GM12878 (cell line): Measurements from ENCODE around the gene ZKSCAN5. TPM values are rescaled to one million over a fixed set of nuclear protein-coding genes. Genes with fewer than 3 reads are reported as not detected.

ENCODE experiments used
- ATAC-seq: fragments of 200-7000 bp; cut with Tn5 transposase; 3 replicates; pipeline ENCODE4 v1.9.1; 2020; ENCODE audit warnings: mild to moderate bottlenecking, moderate library complexity
- BruUV-seq: library from RNA; stranded (reverse); fragments of 400-500 nt; replicated peaks from 2 replicates; lab custom pipeline; 2021; lab: Mats Ljungman, UMichigan
- CTCF ChIA-PET: fragments of 300-600 bp; sonication (Branson Sonifier 250); formaldehyde crosslinking; extraction: SDS; loops from one replicate; lab custom pipeline; 2021; ENCODE audit warnings: inconsistent platforms; lab: Yijun Ruan, JAX
- POLR2A ChIA-PET: fragments of 350-600 bp; formaldehyde crosslinking; extraction: SDS; loops from one replicate; lab custom pipeline; 2021; ENCODE audit warnings: inconsistent platforms; lab: Charles Lee
- RAD21 ChIA-PET: fragments of 300-600 bp; sonication (Branson Sonifier 250); formaldehyde crosslinking; loops from one replicate; lab custom pipeline; 2023; ENCODE audit warnings: antibody characterized with exemption; ENCODE audit not compliant: unreplicated experiment; lab: Charles Lee
- SMC1A ChIA-PET: fragments of 300-600 bp; sonication (Branson Sonifier 250); formaldehyde crosslinking; loops from one replicate; lab custom pipeline; 2023; ENCODE audit not compliant: unreplicated experiment, uncharacterized antibody; lab: Charles Lee
- DNase-seq: peaks from one replicate; pipeline ENCODE4 v3.0.0-alpha.2; 2011; ENCODE audit warnings: low read depth, low spot score
- FAIRE-seq: peaks from 3 replicates; lab custom pipeline; 2011; peaks lifted over from hg19 to GRCh38; lab: Jason Lieb, UNC
- H2AFZ ChIP-seq: 2 replicates; pipeline ENCODE4 v1.6.0; 2011; ENCODE audit warnings: low read depth, low read length, control low read depth; ENCODE audit not compliant: control insufficient read depth
- H3K27ac ChIP-seq: 2 replicates; pipeline ENCODE4 v1.5.1; 2011; ENCODE audit warnings: control low read depth; ENCODE audit not compliant: control insufficient read depth, insufficient read depth
- H3K27me3 ChIP-seq, 2 experiments: replicated peaks in 1 of 2; 2 replicates each; pipeline versions ENCODE4 v1.6.0 to v1.6.1; 2011; ENCODE audit warnings: low read length in 1 of 2; ENCODE audit not compliant: control insufficient read depth in 2 of 2, insufficient read depth in 2 of 2
- H3K36me3 ChIP-seq, 2 experiments: 2 replicates each; pipeline ENCODE4 v1.5.1; 2011; ENCODE audit warnings: low read length in 1 of 2; ENCODE audit not compliant: control insufficient read depth in 2 of 2, insufficient read depth in 2 of 2
- H3K4me1 ChIP-seq: 2 replicates; pipeline ENCODE4 v1.6.1; 2011; ENCODE audit warnings: mild to moderate bottlenecking, low read length, moderate library complexity, mixed read lengths; ENCODE audit not compliant: control insufficient read depth, insufficient read depth
- H3K4me2 ChIP-seq: 2 replicates; pipeline ENCODE4 v1.6.0; 2011; ENCODE audit warnings: control low read depth; ENCODE audit not compliant: control insufficient read depth, insufficient read depth
- H3K4me3 ChIP-seq: fragments of 200-600 bp; sonication (generic); 2 replicates; pipeline ENCODE4 v1.5.1; 2016
- H3K79me2 ChIP-seq: 2 replicates; pipeline ENCODE4 v1.6.0; 2011; ENCODE audit warnings: low read length; ENCODE audit not compliant: control insufficient read depth, insufficient read depth
- H3K9ac ChIP-seq: 2 replicates; pipeline ENCODE4 v1.8.0; 2011; ENCODE audit warnings: low read length, control low read depth, mixed read lengths; ENCODE audit not compliant: control insufficient read depth, insufficient read depth
- H3K9me3 ChIP-seq: replicated peaks from 3 replicates; pipeline ENCODE4 v1.5.1; 2011; ENCODE audit warnings: mild to moderate bottlenecking, low read length; ENCODE audit not compliant: control insufficient read depth, insufficient read depth
- H4K20me1 ChIP-seq: 2 replicates; pipeline ENCODE4 v1.6.0; 2011; ENCODE audit not compliant: control insufficient read depth, insufficient read depth
- EED ChIP-seq: sonication (generic); IDR thresholded peaks from 2 replicates; pipeline ENCODE4 v1.6.1; 2016; ENCODE audit warnings: antibody characterized with exemption, low read depth
- KLF5 ChIP-seq: fragments of 450-650 bp; IDR thresholded peaks from 2 replicates; pipeline ENCODE4 v1.6.1; 2014; ENCODE audit warnings: mild to moderate bottlenecking; ENCODE audit not compliant: partially characterized antibody
- NFYB ChIP-seq: IDR thresholded peaks from 2 replicates; pipeline ENCODE4 v1.6.1; 2011; ENCODE audit warnings: low read depth, mild to moderate bottlenecking, low read length, improper control_type of control experiment, moderate library complexity; ENCODE audit not compliant: insufficient read depth
- SPI1 ChIP-seq: IDR thresholded peaks from 2 replicates; pipeline ENCODE4 v1.6.1; 2011; ENCODE audit warnings: low read depth, mild to moderate bottlenecking, low read length, moderate library complexity, borderline replicate concordance; ENCODE audit not compliant: insufficient read depth
- SRF ChIP-seq, 2 experiments: IDR thresholded peaks; 2 replicates each; pipeline ENCODE4 v1.6.1; 2011; ENCODE audit warnings: low read depth in 2 of 2, low read length in 2 of 2, mild to moderate bottlenecking in 1 of 2, moderate library complexity in 1 of 2
- WGBS: methylation state at CpG from one replicate; pipeline ENCODE4 v1.1.6; 2016; ENCODE audit warnings: low lambda C conversion rate; ENCODE audit not compliant: insufficient replicate concordance, insufficient coverage; ENCODE audit errors: missing lambda C conversion rate; 5-methylcytosine and 5-hydroxymethylcytosine counted together
- in situ Hi-C: fragments of 300-500 bp; cut with MboI; formaldehyde crosslinking; loops from 9 replicates; pipeline ENCODE4 v1.14.3; 2018; ENCODE audit warnings: mixed read lengths
- intact Hi-C: fragments of 100-400 bp; cut with micrococcal nuclease; formaldehyde crosslinking; loops from one replicate; pipeline ENCODE4 v1.14.2; 2022; ENCODE audit not compliant: unreplicated experiment
- polyA plus RNA-seq, 11 experiments: library from polyadenylated mRNA; depleted of rRNA in 4 of 11; unstranded in 6 of 11; stranded (reverse) in 5 of 11; fragments of >200 nt; fragmentation: Nextera tagmentation in 4 of 11; fragmentation: Illumina TruSeq in 1 of 11; extraction: Ambion mirVana in 4 of 11; extraction: Trizol in 1 of 11; gene quantifications; 1 replicate in 1 of 11; 2 replicates in 10 of 11; pipeline versions ENCODE4 v1.2.1 to v1.2.3, GENCODE V29; 2011 to 2016; ENCODE audit warnings: inconsistent platforms in 2 of 11, missing spikeins in 2 of 11, low read depth in 1 of 11
- total RNA-seq, 4 experiments: library from RNA; depleted of rRNA in 3 of 4; stranded (reverse); fragments of >200 nt in 3 of 4; fragmentation: Illumina TruSeq in 1 of 4; extraction: Trizol in 1 of 4; gene quantifications; 2 replicates each; pipeline versions ENCODE4 v1.2.1 to v1.2.3, GENCODE V29; 2013 to 2021
- TF ChIP-seq, protein P1 (sequence below): fragments of 450-650 bp; formaldehyde crosslinking; IDR thresholded peaks from 2 replicates; pipeline ENCODE4 v1.4.0; 2022; ENCODE audit warnings: mild to moderate bottlenecking, moderate library complexity
- TF ChIP-seq, protein P2 (sequence below): fragments of 450-650 bp; IDR thresholded peaks from 2 replicates; pipeline ENCODE4 v1.6.1; 2016; ENCODE audit warnings: mild to moderate bottlenecking, moderate library complexity, borderline replicate concordance

The ZKSCAN5 gene
- total and polyA plus RNA-seq, 10 of the 15 experiments (the other 5 are each of a cell fraction or from before 2014, with no cell fraction given), result 2.5 to 10.1 (median 7.7) TPM

DNA sequence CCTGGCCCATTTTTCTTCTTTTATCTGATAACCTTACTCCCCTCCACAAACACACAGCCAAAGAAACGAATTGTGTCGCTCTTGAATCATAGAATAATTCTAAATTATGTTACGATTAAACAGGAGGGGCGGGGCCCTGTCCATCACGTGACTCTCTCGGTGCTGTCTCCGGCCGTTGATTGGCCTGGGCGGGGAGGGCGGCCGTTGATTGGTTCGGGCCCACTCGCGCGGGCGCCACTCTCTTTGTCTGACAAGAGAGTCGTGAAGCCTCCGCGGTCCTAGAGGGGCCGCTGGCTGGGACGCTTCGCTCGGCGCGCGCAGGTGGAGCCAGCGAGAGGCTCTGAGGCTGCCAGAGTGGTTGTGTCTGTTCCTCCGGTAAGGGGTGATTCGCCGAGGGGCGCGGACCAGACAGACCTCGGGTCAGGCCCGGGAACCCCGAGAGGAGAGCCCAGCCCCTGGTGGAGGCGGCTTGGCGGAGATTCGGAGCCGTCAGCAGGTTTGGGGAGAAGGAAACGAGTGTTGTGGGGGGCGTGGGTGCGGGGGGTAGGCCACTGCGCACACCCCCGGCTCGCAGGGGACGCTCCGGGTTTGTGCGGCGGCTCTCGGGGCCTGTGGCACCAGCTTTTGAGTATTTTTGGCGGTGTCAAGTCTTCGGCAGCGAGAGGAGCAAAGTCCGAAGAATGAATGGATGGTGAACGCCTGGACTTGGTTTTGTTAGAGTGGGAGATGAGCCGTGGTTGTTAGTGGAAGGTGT lies 31.7 kb upstream of the ZKSCAN5 start, which contains the start of gene ZNF789 (continued):
- TF ChIP-seq, protein P1, sequence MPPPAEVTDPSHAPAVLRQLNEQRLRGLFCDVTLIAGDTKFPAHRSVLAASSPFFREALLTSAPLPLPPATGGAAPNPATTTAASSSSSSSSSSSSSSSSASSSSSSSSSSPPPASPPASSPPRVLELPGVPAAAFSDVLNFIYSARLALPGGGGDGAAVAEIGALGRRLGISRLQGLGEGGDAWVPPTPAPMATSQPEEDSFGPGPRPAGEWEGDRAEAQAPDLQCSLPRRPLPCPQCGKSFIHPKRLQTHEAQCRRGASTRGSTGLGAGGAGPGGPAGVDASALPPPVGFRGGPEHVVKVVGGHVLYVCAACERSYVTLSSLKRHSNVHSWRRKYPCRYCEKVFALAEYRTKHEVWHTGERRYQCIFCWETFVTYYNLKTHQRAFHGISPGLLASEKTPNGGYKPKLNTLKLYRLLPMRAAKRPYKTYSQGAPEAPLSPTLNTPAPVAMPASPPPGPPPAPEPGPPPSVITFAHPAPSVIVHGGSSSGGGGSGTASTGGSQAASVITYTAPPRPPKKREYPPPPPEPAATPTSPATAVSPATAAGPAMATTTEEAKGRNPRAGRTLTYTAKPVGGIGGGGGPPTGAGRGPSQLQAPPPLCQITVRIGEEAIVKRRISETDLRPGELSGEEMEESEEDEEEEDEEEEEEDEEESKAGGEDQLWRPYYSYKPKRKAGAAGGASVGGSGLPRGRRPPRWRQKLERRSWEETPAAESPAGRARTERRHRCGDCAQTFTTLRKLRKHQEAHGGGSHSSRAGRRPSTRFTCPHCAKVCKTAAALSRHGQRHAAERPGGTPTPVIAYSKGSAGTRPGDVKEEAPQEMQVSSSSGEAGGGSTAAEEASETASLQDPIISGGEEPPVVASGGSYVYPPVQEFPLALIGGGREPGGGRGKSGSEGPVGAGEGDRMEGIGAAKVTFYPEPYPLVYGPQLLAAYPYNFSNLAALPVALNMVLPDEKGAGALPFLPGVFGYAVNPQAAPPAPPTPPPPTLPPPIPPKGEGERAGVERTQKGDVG (CRISPR knock-in tag), result peak; percentile 93
- TF ChIP-seq KLF5, result no peak

DNA sequence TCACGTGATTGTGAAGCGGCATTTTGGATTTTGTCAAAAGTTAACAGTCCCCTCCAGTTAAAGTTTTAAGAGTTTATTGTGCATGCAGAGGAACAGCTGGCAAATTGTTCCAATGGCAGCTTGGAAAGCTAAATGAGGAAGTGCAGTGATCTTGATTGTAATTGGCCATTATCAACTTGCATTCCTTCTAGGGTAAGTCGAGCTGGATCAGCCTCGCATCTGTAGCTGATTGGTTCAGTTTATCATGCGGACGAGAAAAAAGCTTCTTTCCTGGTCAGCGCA lies 31.2 kb upstream of the ZKSCAN5 start:
- H3K4me3 ChIP-seq, result peak overlapping the region; percentile 86
- in situ Hi-C loops, result no loop called here
- RAD21 ChIA-PET, result interaction anchor here (0.8 to 1.3 kb wide), 7 partner anchors 25 to 367 kb away, joined by 3 to 4 read pairs (median 3); partner anchors contain the start of genes BUD31, PDAP1 and ZKSCAN5

More for the DNA sequence above, 31.2 kb upstream of the ZKSCAN5 start:
- Histone ChIP-seq H3K36me3 (peaks cover 2 to 4% of the 10 kb centered on the region in 2 experiments; a peak in 3 of 4 replicates), H3K79me2 (peaks cover 40% of the 10 kb centered on the region), H3K4me2 (peak overlapping the region; percentile 85), H2AFZ (peak overlapping the region; percentile 90), H3K9me3 (no peaks in the 10 kb centered on the region), H3K4me1 (no peaks in the 10 kb centered on the region; the same call in 1 of the 2 replicates), H4K20me1 (no peaks in the 10 kb centered on the region), H3K9ac (peak overlapping the region; percentile 91), H3K27me3 (no peaks in the 10 kb centered on the region), H3K27ac (peak overlapping the region; percentile 88)
- WGBS, result 1% methylated on average over 7 of the region's 7 CpGs
- peak; percentile 80 for FAIRE-seq
- DNase-seq, result peak; percentile 33
- TF ChIP-seq NFYB, result peak; percentile 91
- TF ChIP-seq SPI1, result peak; percentile 96
- no peak for TF ChIP-seq EED
- TF ChIP-seq SRF (IDR thresholded peaks at IDR 0.05; ENCODE audit: low read depth in 2 of 2, low read length in 2 of 2), result peak in 1 of 2 experiments; percentile 81; a peak in 2 of 4 replicates
- TF ChIP-seq, protein P2, sequence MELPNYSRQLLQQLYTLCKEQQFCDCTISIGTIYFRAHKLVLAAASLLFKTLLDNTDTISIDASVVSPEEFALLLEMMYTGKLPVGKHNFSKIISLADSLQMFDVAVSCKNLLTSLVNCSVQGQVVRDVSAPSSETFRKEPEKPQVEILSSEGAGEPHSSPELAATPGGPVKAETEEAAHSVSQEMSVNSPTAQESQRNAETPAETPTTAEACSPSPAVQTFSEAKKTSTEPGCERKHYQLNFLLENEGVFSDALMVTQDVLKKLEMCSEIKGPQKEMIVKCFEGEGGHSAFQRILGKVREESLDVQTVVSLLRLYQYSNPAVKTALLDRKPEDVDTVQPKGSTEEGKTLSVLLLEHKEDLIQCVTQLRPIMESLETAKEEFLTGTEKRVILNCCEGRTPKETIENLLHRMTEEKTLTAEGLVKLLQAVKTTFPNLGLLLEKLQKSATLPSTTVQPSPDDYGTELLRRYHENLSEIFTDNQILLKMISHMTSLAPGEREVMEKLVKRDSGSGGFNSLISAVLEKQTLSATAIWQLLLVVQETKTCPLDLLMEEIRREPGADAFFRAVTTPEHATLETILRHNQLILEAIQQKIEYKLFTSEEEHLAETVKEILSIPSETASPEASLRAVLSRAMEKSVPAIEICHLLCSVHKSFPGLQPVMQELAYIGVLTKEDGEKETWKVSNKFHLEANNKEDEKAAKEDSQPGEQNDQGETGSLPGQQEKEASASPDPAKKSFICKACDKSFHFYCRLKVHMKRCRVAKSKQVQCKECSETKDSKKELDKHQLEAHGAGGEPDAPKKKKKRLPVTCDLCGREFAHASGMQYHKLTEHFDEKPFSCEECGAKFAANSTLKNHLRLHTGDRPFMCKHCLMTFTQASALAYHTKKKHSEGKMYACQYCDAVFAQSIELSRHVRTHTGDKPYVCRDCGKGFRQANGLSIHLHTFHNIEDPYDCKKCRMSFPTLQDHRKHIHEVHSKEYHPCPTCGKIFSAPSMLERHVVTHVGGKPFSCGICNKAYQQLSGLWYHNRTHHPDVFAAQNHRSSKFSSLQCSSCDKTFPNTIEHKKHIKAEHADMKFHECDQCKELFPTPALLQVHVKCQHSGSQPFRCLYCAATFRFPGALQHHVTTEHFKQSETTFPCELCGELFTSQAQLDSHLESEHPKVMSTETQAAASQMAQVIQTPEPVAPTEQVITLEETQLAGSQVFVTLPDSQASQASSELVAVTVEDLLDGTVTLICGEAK, result peak; percentile 65; the same call in 1 of the 2 replicates
- peak; percentile 62 for ATAC-seq
- POLR2A ChIA-PET, result interaction anchor here (0.6 to 1.4 kb wide), 6 partner anchors 25 to 138 kb away, joined by 3 to 10 read pairs (median 4); partner anchors contain the start of genes ZKSCAN5 and ZNF394
- intact Hi-C loops, result loop anchor here (2.0 kb wide), 1 partner anchor 28 kb away; the partner anchor contains the start of gene ZNF394
- no TSS peak for BruUV-seq
- CTCF ChIA-PET, result interaction anchor here (1.0 kb wide), 2 partner anchors 27 to 32 kb away, joined by 3 read pairs; partner anchors contain the start of genes ZKSCAN5 and ZNF394
- SMC1A ChIA-PET, result interaction anchor here (0.8 to 1.7 kb wide), 6 partner anchors 8 to 367 kb away, joined by 3 to 7 read pairs (median 3); partner anchors contain the start of genes ATP5MF, CPSF4 and PTCD1
